GM19043 (cell line): ENCODE data around the gene ZIC1.

Experiments used
- ATAC-seq: cut with Tn5 transposase; IDR thresholded peaks from one replicate; pipeline ENCODE4 v1.9.1; 2021; ENCODE audit warnings: low read depth; ENCODE audit not compliant: unreplicated experiment

Gene ZIC1

DNA sequence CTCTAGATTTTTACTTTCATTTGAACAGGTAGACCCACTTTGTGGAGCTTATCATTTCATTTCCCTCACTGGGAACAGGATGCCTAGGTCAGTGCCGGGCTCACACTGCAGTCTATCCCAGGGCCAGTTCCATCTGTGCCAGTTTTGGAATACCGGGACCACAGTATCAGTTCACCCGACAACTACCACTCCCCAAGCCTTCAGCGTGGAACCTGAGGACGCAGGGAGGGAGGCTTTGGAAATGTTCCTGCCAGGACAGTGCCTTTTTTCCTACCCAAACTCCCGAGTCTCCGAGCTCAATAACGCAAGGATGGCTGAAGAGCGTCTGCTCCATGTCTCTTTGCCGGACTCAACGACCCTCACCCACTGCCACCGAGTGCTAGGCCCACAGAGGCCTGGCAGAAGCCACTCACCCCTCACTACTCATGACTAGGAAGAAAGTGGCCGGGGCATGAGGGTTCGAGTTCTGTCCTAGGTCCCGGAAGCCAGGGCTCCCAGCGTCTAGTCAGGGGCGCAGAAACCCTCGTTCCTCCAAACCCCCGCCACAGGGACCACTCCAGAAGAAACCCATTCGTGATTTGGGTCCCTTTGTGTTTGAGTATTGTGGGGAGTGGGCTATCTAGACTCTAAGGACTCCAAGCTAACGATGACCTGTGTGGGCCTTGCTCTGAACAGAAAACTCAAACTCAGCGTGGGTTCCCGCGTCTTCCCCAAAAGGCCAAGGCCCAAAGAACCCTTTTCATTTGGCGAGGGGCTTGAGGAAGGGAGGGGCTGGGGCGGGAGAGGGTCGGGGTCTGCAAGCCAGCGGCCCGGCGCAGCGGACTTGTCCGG is 11.4 kb downstream of the ZIC1 start:
- no peak for ATAC-seq

DNA sequence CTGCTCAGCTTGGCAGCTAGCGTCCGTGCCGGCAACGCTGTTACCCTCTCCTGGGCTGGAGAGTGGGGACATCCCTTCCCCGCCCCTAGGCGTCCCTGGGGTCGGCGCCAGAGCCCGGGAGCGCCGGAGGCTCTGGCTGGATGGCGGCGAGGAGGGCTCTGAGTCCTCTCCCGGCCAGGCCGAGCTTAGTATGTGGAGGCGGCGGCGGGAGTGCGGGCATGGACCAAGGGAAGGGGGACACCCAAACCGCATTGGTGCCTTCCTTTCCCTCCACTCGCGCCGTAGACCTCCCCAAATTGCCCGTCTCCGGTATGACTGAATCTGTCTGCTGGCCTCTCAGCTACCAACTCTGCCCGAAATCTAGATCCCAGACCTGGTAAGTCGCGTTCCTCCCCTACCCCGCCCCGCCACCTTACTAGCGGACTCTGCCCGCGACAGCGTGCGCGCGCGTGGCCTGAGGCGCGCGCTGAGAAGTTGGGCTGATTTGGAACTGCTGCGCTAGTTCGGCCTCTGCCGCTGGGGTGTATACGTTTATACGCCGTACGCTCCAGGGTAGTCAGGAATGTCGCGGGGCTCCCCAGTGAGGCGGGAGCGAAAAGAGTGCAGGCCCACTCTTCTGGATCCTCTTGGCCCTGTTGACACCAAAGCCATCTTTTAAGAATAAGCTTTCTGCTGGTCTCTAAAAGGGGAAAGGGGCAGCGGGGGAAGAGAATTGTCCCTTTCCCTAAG is 12.2 kb downstream of the ZIC1 start:
- no peak for ATAC-seq

DNA sequence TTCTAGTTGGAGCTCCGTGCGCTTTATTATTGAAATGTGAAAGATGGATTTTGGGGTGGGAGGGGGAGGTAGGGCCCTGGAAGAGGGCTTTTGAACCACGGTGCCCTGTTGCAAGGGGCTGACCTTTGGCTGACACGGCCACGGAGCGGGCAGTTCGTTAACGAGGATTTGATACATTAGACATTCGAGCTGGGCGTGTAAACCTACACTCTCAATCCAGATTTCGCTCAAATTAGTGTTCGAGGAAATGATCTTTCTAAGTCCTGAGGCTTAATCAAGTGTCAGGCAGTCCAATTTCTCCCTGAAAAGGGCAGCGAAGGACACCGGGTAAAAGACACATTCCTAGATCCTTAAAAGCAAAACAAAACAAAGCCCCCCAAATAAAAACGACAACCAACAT is 13.0 kb downstream of the ZIC1 start:
- ATAC-seq: no peak

DNA sequence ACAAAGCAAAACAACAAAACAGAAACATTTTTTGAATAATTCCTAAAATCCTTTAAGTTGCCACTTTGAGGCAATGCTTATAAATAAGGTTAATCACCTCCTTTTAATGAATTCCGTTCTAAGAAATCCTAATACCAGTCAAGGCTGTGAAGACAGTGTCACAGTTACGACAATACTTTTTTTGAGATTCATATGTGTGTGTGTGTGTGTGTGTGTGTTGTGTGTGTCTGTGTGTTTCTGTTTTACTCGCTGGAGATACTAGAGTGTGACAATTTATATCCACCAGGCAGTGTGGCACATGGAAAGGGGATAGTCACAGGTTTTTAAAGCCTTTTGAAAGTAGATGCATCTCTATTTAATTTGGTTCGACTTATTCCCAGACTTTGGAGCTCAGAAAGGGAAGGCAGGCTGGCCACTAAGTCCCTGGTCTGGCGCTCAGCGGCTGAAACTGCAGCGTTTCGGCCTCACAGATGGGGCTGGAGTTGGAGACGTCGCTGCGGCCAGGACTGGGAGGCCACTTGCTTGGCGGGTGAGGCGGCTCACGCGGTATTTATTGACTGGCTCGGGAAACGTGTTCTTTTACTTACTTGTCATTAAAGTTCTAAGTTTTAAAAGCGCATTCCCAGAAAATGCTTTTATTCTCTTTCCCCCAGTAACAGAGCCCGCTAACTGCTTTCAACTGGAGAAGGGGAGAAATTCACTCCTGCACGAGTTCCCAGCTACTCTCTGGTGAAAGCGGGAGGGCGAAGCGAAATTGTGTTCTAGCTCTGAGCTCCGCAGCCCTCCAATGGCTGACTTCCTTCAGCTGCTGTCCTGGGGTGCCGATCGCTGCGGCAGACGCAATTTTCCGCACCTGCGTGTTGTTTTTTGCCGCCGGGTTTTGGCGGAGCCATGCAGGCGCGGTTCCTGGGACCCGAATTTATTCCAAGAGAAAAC is 13.7 kb downstream of the ZIC1 start:
- ATAC-seq: no peak

DNA sequence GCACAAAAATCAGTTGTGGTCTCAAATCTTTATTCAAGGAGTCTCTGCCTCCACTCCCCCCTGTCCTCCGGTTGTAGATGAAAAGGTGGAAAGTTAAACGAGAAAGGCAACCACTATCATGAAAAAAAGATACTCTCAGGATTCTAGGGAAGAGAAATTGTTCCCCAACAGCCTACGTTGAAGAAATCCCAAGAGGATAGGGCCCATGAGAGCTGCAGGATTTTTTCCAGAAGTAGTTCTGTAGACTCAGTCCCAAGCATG is 14.3 kb downstream of the ZIC1 start:
- no peak for ATAC-seq

DNA sequence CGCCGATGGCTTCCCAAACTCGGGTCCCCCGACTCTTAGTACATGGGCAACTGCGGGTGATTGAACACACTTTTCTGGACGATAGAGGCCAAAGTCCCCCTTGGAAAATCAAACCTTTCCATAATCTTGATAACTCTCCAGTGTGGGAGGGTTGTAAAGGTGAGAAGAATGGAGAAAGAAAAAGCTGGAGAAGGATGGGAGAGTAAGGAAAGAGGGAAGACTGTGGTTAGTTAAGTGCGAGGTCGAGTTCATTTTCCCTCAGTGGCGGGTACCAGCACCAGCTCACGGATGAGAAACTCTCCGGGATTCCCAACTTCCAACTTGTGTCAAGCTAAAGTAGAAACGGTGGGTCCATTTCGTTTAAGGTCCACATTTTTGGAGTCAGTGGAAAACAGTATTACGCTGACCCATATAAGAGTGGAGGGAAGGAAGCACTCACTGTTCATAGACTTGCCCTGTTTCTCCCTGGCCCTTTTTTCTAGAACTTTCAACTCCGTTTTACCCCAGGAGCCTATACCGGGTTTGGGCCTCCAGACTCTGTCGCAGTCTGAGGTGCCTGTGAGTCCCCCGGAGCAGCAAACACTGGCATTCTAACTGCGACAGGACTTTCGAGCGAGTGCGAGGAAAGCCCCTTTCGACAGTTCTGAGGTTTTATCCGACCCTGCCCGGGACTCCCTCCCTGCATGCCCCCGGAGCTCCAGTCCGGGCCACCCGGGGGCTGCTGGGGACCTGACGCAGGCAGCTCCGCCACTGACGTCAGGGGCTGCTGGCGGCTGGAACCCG is 14.8 kb downstream of the ZIC1 start:
- ATAC-seq: no peak

DNA sequence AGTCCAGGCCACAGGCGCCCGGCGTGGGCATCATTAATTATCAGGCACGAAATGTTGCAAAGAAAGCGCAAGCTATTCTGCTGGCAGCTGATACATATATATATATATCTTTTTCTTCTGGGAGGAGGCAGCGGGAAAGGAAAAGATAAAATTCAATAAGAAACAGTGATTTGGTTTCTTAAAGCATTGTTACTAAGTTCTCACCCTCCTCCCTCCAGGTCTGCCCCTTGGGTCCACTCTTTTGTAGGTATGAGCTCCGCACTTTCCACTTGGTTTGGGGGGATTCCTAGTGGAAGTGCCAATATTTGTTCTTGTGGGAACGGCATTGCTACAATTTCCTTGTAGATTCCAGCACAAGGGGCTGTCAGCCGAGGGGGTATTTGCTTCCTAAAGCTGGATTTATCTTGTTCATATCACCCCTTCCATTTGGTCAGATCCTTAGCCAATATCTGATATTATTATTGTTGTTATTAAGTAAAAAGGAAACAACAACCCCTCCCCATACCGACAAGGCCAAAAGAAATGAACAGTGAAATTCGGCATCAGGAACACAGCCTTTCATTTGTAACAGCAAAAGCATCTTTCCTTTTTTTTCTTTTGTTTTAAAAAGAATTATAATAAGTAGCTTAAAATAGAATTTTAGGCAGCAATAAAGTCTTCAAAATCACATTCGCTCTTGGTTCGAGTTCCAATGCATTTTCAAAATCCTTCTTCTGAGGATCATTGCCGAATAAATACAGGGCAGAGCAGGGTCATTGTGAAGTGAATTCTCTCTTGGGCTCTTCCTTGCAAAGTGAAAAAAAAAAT is 15.6 kb downstream of the ZIC1 start:
- no peak for ATAC-seq

DNA sequence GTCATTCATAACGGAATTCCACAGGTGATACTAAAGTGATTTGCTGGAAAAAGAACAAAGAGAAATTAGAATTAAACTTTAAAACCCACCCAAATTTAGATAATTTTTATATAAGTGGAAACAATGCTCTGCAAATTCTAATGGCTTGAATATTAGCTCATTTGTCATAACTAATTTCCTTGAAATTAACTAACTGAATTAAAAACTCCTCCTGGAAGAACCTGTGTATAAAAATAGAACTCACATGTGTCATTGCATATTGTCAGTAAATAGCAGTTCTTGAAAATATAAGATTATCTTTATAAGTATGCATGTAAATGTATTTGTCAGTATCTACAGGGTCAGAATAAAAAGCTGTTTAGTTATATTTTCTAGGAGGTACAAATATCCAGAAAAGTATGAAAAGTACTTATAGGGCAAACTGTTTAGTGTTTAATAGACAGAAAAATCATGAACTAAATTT is 16.3 kb downstream of the ZIC1 start:
- no peak for ATAC-seq

DNA sequence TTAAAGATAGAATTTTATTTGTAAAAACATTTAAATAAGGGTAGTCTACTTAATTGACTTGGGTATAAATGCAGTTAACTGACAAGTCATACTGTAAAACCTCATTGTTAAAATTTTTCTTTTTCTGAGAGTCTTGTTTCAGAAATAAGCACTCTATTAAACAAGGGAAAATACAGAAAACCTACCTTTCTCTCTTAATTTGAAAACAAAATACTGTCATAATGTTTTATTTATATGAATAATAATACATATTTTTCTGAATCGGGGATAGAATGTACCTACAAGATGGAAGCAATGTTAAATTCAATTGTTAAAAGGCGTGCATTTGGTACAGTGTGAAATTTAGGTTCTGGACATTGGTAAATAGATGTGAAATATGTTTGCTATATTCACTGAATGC is 17.8 kb downstream of the ZIC1 start:
- no peak for ATAC-seq

DNA sequence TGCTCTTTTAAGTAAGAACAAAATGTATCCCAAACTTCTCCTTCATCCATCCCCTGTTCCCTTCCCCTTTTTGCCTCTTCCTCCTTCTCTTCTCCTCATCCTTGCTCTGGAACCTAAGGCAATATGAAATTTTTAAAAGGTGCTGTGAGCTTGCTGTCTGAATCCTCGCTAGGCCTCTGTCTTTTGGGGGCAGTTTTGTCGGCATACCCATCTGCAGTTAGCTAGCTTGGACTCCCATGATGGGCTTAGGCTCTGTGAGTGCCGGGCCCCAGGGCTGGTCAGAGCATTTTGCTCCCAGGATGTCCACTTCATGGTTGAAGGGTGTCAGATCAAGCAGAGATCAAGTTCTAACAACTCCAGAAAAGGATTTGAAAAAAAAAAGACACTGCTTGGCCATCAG is 18.6 kb downstream of the ZIC1 start:
- ATAC-seq: no peak

DNA sequence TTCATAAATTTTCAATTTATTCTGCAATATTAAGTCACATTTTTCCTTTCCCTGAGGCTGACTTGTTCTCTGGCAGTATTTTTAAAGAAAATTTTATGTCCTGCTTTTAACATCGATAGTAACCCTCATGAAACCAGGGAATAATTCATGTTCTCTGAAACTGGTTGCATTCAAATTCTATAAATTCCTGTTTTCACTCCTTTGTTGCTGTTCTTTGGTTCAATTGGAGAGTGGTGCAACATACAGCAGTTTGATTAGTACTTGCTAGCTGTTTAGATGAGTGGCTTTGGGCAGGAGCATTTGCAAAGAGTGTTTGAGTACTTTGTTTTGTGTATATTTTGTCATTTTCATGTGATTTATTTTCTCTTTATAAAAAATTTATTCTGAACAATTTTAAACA is 19.2 kb downstream of the ZIC1 start:
- no peak for ATAC-seq

DNA sequence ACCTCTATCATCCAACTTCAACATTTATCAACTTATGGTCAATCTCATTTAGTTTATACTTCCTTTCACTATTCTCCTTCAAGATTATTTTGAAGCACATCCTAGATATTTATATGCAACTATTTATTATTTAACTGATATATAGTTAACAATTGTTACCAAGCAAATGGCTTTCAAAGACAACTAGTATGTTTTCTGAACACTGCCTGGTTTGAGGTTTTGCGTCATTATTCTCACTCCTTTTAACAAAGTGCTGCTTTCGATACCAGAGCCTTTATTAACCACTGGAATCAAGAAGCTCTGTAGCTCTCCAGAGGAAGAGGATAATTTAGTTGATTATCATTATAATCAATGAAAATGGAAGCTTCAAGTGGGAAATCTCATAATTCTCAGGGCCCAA is 19.6 kb downstream of the ZIC1 start:
- ATAC-seq: no peak

DNA sequence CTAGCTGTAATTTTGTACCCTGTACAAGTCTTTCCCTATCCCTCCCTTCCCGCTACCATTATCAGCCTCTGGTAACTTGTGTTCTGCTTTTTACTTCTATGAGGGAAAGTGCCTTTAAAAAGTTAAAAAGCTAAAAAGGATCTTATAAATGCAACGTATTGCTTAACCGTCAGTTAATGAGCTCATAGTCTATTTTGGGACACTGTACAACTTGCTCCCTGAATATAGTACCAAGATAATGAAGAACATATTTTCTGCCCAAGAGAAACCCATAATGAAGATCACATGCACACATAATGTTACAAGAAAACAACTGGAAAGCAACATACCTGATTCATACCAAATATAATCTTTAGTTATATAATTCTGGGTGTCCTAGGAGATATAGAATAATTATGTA is 22.6 kb downstream of the ZIC1 start:
- no peak for ATAC-seq

DNA sequence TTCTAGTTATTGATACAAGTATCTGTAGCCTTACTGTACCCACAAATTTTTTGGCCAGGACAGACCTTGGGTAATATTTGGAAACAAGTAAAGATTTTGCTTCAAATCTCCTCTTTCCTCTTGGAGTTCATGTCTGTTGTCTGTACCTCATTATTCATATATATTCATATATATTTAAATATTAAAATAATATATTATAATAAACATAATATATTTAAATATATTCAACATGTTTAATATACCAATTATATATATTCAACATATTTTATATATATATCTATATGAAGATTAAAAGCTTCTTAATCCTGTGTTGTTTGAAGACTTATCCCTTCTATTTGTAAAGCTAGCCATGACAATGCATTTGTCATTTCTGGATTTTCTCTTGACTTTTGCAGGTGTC is 38.1 kb downstream of the ZIC1 start:
- ATAC-seq: no peak

DNA sequence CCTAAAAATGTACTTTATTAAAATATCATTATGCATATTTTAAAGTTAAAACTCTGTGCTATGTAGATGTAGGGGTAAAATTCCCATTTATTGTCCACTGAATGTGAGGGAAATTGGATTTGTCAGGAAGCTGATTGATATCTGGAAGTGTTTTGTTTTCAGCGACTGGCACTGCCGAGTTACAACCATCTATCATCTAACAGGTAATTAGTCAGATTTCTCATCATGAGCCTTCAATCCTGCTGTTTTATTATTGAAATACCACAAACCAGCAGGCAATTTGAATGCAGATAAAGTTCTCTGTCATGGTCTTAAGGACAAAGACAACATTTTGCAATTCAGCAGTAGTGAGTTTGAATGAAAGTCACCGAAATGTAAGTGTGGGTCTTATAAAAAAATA is 40.5 kb downstream of the ZIC1 start:
- no peak for ATAC-seq

DNA sequence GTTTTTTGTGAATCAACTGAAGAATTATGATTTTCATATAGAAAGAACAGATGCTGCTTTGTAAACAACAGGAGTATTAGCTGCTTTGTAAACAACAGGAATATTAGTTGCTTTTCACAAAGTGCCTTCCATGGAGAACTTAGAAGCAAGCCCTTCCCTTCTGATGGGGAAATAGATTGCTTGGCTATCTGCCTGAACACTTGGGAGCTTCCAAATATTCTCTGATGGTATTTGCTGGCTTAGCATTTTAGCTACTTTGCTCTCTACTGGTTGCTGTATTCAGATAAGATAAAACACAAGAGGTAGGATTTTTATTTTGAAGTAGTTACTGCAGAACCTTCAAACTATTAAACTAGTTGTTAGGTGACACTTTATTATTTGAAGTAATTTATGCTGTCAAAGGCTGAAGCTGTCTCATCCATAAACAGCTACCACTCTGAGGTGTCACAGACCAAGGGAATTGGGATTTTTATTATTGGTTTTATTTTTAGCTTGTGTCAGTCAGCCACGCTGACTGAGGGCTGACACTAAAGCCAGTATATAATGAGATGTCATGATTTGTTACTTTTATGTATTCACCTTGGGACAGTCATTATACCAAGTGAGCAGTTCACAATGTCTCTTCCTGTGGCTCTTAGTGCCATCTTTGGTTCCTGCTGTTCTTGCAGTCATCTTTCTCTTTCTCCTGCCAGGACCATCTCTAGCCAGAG is 50.0 kb downstream of the ZIC1 start:
- no peak for ATAC-seq

DNA sequence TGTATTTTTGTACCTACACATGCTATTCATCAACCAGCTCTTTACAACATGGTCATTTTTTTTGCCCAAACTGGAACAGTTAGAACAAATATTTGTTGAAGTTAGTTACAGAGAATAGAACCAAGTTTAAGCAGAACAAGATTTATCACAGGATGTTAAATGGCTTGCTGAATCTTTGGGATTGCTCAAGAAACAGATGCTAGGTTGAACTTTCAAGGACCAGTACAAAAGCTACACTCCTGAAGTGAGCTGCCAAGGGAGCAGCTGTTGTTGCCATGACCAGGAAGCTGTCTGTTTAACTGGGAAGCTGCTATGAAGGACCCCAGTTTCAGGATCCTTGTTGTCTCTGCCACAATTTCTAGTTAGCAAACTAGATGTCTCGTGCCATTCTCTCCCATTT is 53.7 kb downstream of the ZIC1 start:
- no peak for ATAC-seq
